Measurements from ENCODE around the gene THOC7.

DNA sequence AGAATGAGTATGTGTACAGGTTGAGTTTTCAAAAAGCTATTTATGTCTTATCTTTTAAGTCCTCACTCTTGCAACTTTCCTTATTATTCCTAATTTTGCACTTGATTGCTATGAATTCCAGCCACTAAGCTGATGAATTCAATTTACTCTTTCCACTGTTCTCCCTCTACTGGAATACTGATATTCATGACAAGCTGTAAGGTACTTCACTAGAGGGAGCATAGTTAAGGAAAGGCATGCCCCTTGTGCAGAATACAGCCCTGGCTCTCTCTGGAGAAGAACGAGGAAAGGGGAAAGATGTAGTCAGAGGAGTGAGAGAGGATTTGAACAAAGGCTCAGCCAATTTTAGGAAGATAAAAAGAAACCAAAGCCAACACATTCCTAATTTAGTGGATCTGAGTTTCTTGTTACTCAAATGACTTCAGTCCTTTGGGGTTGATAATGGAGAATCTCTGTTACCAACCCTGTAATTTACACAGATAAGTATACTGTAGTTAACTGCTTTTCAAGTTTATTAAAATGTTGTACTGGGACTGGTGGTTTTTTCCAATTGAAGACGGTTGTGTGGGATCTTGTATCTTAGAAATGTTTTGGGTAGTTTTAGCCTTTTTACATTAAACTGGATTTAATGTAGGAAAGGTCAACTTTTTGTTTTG lies 44.6 kb upstream of the THOC7 start:
- TF ChIP-seq, protein P1, sequence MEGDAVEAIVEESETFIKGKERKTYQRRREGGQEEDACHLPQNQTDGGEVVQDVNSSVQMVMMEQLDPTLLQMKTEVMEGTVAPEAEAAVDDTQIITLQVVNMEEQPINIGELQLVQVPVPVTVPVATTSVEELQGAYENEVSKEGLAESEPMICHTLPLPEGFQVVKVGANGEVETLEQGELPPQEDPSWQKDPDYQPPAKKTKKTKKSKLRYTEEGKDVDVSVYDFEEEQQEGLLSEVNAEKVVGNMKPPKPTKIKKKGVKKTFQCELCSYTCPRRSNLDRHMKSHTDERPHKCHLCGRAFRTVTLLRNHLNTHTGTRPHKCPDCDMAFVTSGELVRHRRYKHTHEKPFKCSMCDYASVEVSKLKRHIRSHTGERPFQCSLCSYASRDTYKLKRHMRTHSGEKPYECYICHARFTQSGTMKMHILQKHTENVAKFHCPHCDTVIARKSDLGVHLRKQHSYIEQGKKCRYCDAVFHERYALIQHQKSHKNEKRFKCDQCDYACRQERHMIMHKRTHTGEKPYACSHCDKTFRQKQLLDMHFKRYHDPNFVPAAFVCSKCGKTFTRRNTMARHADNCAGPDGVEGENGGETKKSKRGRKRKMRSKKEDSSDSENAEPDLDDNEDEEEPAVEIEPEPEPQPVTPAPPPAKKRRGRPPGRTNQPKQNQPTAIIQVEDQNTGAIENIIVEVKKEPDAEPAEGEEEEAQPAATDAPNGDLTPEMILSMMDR (IDR thresholded peaks at IDR 0.05) = no peak
- TF ChIP-seq POLR2A (IDR thresholded peaks at IDR 0.05) = no peak
- TF ChIP-seq POLR2AphosphoS5 (IDR thresholded peaks at IDR 0.05) = no peak
